GM12892 (cell line): ENCODE measurements around the gene TNFSF13.

Experiments
- POLR2A ChIP-seq: IDR thresholded peaks from 2 replicates; pipeline ENCODE4 v1.6.1; 2011; ENCODE audit warnings: low read depth, low read length, control low read depth
- POLR2AphosphoS5 ChIP-seq: IDR thresholded peaks from 2 replicates; pipeline ENCODE4 v1.6.1; 2011; ENCODE audit warnings: low read depth, low read length, control low read depth
- TAF1 ChIP-seq: IDR thresholded peaks from 2 replicates; pipeline ENCODE4 v1.6.1; 2011; ENCODE audit warnings: low read depth, mild to moderate bottlenecking, control low read depth, low read length, borderline replicate concordance

DNA sequence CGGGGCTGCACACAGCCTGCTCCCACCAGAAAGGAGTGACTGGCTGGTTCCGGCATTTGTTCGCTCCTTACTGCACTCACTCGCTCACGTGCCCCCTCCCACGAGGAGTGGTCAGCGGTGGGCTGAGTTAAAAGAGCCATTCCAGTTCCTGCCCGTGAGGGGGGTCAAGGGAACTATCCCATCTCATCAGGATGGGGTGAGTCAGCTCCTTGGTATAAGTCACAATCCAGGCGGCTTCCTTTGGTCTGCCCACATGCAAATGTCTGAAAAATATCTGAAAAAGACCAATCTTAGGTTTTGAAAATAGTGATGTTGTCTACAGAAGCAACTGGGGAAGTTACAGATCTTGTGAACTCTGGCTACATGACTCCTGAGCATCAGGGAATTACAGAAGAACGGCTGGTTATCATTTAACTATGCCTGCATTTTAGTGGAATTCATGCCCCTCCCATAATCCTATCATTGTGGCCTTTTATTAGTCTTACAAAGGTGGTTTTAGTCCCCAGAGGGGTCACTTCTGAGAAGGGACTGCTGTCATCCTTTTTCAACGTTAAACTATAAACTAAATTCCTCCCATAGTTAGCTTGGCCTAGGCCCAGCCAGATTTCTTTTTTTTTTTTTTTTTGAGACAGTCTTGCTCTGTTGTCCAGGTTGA lies 19.5 kb upstream of the TNFSF13 start:
- TF ChIP-seq POLR2A, result no peak
- no peak for TF ChIP-seq POLR2AphosphoS5
- TF ChIP-seq TAF1, result no peak
